ENCODE data around the gene MAPK13. TPM values are rescaled to one million over a fixed set of nuclear protein-coding genes. Genes with fewer than 3 reads are reported as not detected.

MAPK13 gene
- total RNA-seq, 1 experiment from 2014 or later: 47.3 TPM

GRCh38 chr6:36114798-36115408 is 15.4 kb upstream of the MAPK13 start:
- TF ChIP-seq SIN3A (IDR thresholded peaks at IDR 0.05; ENCODE audit: low read depth) (no peak), ATF3 (IDR thresholded peaks at IDR 0.05) (no peak), ZNF274 (IDR thresholded peaks at IDR 0.05; ENCODE audit: low read depth, low read length) (no peak), CBX3 (IDR thresholded peaks at IDR 0.05; ENCODE audit: low read depth) (no peak), TCF7L2 (IDR thresholded peaks at IDR 0.05; ENCODE audit: borderline replicate concordance, extremely low read depth, insufficient read depth, insufficient read length) (no peak), CTCF (IDR thresholded peaks at IDR 0.05 in 2 of 3, conservative IDR thresholded peaks at IDR 0.05 in 1 of 3; ENCODE audit: borderline replicate concordance in 1 of 3, insufficient read depth in 1 of 3, low read depth in 2 of 3, low read length in 2 of 3) (no peak), ZFX (IDR thresholded peaks at IDR 0.05) (no peak), YY1 (IDR thresholded peaks at IDR 0.05; ENCODE audit: extremely low read depth, insufficient replicate concordance, low read depth, low read length) (no peak)

More at GRCh38 chr6:36114798-36115408, 15.4 kb upstream of the MAPK13 start:
- ATAC-seq (no peak), DNase-seq (ENCODE audit: low read depth, low spot score) (no peak)
- H3K4me3 ChIP-seq (replicated peaks in 1 of 2; ENCODE audit: low read depth in 1 of 2, low read length in 2 of 2): no peak overlapping the region
- H4K20me1 ChIP-seq (ENCODE audit: insufficient read depth): no peaks in the 10 kb centered on the region
- no peaks in the 10 kb centered on the region; a peak in 1 of 4 replicates for H3K36me3 ChIP-seq (ENCODE audit: control insufficient read depth in 1 of 2, insufficient read depth in 2 of 2, low read length in 2 of 2)
- ChIA-PET CTCF (no interaction called here), POLR2A (no interaction called here), RAD21 (ENCODE audit: low non-redundant PET in 1 of 2, low total read pairs in 2 of 2, uncharacterized antibody in 2 of 2, unreplicated experiment in 2 of 2) (no interaction called here)
- no peak overlapping the region for H3K9ac ChIP-seq (ENCODE audit: low read length)
- H3K4me2 ChIP-seq (ENCODE audit: low read length): no peak overlapping the region
- H2AFZ ChIP-seq (ENCODE audit: low read depth, low read length, poor library complexity, severe bottlenecking): no peak overlapping the region
- H3K27ac ChIP-seq (ENCODE audit: low read depth, low read length): no peak overlapping the region
- H3K9me2 ChIP-seq (ENCODE audit: insufficient read depth): no peaks in the 10 kb centered on the region
- BruUV-seq (replicated peaks): no TSS peak
- peaks cover 0 to 15% of the 10 kb centered on the region in 2 experiments; a peak in 2 of 4 replicates for H3K4me1 ChIP-seq (ENCODE audit: control insufficient read depth in 1 of 2, insufficient read depth in 2 of 2, low read length in 2 of 2)
- no peaks in the 10 kb centered on the region for H3K27me3 ChIP-seq (ENCODE audit: insufficient read depth, low read length)
- intact Hi-C loops (cut with micrococcal nuclease): no loop called here
- H3K9me3 ChIP-seq (ENCODE audit: control insufficient read depth in 1 of 2, insufficient read depth in 1 of 2, low read depth in 1 of 2, low read length in 2 of 2): no peaks in the 10 kb centered on the region
- no peaks in the 10 kb centered on the region for H3K79me2 ChIP-seq (ENCODE audit: insufficient read depth, low read length)

All from HCT116 (cell line).